Left renal cortex interstitium (tissue), 4 donors: ENCODE data around the gene SLC22A3. TPM values are rescaled to one million over a fixed set of nuclear protein-coding genes. Genes with fewer than 3 reads are reported as not detected.
"Not testable (repeated sequence)": the region's sequence is repeated elsewhere in the genome, so short reads cannot be mapped to it uniquely, and the experiment has no call there.

Experiments
- DNase-seq, 4 donors: peaks; one replicate each; pipeline ENCODE4 v3.0.0-alpha.2; 2013; ENCODE audit warnings: low read depth in 4 of 4, low spot score in 2 of 4, missing footprints in 1 of 4
- polyA plus RNA-seq, 4 donors: library from polyadenylated mRNA; unstranded; fragments of 120-200 nt; gene quantifications; one replicate each; pipeline ENCODE4 v1.2.1, GENCODE V29; 2013; ENCODE audit not compliant: insufficient read length in 4 of 4

The SLC22A3 gene
- polyA plus RNA-seq, 4 donors, result 3.9 to 6.5 (median 4.7) TPM

- peak in 1 of 4 donors; percentile 5 for DNase-seq
These were observed 83.7 kb downstream of the SLC22A3 start for GRCh38 chr6:160431791-160432404.

GRCh38 chr6:160435935-160436334 lies 87.8 kb downstream of the SLC22A3 start:
- no peak for DNase-seq

- DNase-seq, result no peak
These were observed 89.0 kb downstream of the SLC22A3 start for GRCh38 chr6:160437154-160437553.

- no peak for DNase-seq
These were observed 89.6 kb downstream of the SLC22A3 start for GRCh38 chr6:160437775-160438174.

GRCh38 chr6:160438481-160438880 lies 90.3 kb downstream of the SLC22A3 start:
- no peak for DNase-seq

GRCh38 chr6:160439751-160440150 lies 91.6 kb downstream of the SLC22A3 start:
- no peak for DNase-seq

GRCh38 chr6:160442151-160442550 lies 94.0 kb downstream of the SLC22A3 start:
- no peak for DNase-seq

- DNase-seq, result no peak
These were observed 97.0 kb downstream of the SLC22A3 start for GRCh38 chr6:160445130-160445529.

- DNase-seq, result no peak
These were observed 99.2 kb downstream of the SLC22A3 start for GRCh38 chr6:160447350-160447749.

- DNase-seq, result not testable (repeated sequence)
These were observed 101.6 kb downstream of the SLC22A3 start for GRCh38 chr6:160449787-160450186.

GRCh38 chr6:160450849-160451248 lies 102.7 kb downstream of the SLC22A3 start:
- DNase-seq, result no peak

GRCh38 chr6:160454303-160454702 lies 106.1 kb downstream of the SLC22A3 start:
- no peak for DNase-seq

- DNase-seq, result no peak
These were observed 106.9 kb downstream of the SLC22A3 start for GRCh38 chr6:160455081-160455480.

GRCh38 chr6:160455541-160456213 lies 107.5 kb downstream of the SLC22A3 start:
- DNase-seq, result peak; percentile 44 to 78 (median 54)

GRCh38 chr6:160456214-160456546 lies 108.0 kb downstream of the SLC22A3 start:
- no peak for DNase-seq

GRCh38 chr6:160457823-160458222 lies 109.6 kb downstream of the SLC22A3 start:
- DNase-seq, result no peak

- DNase-seq, result no peak
These were observed 113.5 kb downstream of the SLC22A3 start for GRCh38 chr6:160461641-160462040.

- no peak for DNase-seq
These were observed 113.9 kb downstream of the SLC22A3 start for GRCh38 chr6:160462116-160462515.

GRCh38 chr6:160462551-160463109 lies 114.5 kb downstream of the SLC22A3 start:
- no peak for DNase-seq

GRCh38 chr6:160464744-160465143 lies 116.6 kb downstream of the SLC22A3 start:
- DNase-seq, result no peak

- DNase-seq, result not testable (repeated sequence)
These were observed 119.2 kb downstream of the SLC22A3 start for GRCh38 chr6:160467261-160467871.

- no peak for DNase-seq
These were observed 121.0 kb downstream of the SLC22A3 start for GRCh38 chr6:160469153-160469552.
